ENCODE data around the gene RAB27A. TPM values are rescaled to one million over a fixed set of nuclear protein-coding genes. Genes with fewer than 3 reads are reported as not detected.

Gene RAB27A
- total and polyA plus RNA-seq, 2 of the 13 experiments (the other 11 are each of a cell fraction or from before 2014, with no cell fraction given) = 3.4 to 8.1 TPM

DNA sequence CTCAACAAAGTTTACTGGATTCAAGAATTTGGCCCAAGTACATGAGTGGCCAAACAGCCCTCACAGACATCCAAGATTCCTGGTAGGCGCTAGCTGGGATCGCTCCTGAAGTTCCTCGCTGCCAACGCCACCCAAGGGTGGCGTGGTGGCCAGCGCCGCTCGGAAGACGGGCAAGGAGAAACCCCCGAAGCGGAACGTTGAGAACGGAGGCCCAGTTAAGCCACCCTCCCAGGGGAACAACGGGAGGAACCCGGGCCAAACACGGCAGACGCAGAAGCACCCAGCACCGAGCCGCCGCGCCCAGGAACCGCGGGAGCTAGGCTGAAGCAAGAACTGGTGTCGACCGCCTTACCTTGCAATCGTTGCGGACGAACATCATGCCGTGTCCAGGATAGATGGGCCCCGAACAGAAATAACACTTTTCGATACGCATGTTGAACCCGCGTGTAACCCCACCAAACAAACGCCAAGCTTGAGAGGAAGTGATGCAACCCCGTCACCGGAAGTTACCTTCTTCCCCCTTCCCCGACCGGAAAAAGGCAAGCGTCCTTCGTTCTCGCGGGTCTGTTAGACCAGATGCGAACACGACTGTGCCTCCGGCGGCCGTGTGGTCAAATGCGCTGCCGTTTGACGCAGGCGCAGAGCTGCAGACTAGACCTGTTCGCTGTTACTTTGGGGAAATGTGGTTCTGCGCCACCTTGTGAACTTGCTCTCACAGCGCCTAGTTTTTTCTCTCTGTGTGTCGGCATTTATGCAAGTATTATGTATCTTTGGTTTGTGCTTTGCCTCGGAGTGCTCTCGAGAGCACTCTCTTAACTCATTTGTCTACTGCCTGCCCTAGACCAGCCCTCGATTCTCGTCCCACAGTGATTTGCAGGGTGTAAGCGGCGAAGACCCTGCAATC, 92.9 kb downstream of the RAB27A start, which contains the start of gene RSL24D1 (continued):
- TF ChIP-seq, protein P1, sequence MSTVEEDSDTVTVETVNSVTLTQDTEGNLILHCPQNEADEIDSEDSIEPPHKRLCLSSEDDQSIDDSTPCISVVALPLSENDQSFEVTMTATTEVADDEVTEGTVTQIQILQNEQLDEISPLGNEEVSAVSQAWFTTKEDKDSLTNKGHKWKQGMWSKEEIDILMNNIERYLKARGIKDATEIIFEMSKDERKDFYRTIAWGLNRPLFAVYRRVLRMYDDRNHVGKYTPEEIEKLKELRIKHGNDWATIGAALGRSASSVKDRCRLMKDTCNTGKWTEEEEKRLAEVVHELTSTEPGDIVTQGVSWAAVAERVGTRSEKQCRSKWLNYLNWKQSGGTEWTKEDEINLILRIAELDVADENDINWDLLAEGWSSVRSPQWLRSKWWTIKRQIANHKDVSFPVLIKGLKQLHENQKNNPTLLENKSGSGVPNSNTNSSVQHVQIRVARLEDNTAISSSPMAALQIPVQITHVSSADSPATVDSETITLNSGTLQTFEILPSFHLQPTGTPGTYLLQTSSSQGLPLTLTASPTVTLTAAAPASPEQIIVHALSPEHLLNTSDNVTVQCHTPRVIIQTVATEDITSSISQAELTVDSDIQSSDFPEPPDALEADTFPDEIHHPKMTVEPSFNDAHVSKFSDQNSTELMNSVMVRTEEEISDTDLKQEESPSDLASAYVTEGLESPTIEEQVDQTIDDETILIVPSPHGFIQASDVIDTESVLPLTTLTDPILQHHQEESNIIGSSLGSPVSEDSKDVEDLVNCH (CRISPR knock-in tag; IDR thresholded peaks at IDR 0.05) = no peak
- TF ChIP-seq NFYC (CRISPR knock-in tag; IDR thresholded peaks at IDR 0.05) (no peak; the same call in 1 of the 2 replicates), ATAD3A (CRISPR knock-in tag; IDR thresholded peaks at IDR 0.05) (no peak), ZNF331 (CRISPR knock-in tag; IDR thresholded peaks at IDR 0.05) (peak; percentile 70), BCLAF1 (IDR thresholded peaks at IDR 0.05) (no peak), ZNF510 (CRISPR knock-in tag; IDR thresholded peaks at IDR 0.05; ENCODE audit: low read depth) (no peak), TBX2 (CRISPR knock-in tag; IDR thresholded peaks at IDR 0.05; ENCODE audit: borderline replicate concordance) (peak; percentile 77; the same call in 1 of the 2 replicates), NFATC3 (CRISPR knock-in tag; IDR thresholded peaks at IDR 0.05) (no peak), SMC3 (IDR thresholded peaks at IDR 0.05; ENCODE audit: low read length) (no peak), TRIM24 (CRISPR knock-in tag; IDR thresholded peaks at IDR 0.05) (no peak), ZNF83 (CRISPR knock-in tag; IDR thresholded peaks at IDR 0.05; ENCODE audit: borderline replicate concordance) (no peak)
- TF ChIP-seq, protein P2, sequence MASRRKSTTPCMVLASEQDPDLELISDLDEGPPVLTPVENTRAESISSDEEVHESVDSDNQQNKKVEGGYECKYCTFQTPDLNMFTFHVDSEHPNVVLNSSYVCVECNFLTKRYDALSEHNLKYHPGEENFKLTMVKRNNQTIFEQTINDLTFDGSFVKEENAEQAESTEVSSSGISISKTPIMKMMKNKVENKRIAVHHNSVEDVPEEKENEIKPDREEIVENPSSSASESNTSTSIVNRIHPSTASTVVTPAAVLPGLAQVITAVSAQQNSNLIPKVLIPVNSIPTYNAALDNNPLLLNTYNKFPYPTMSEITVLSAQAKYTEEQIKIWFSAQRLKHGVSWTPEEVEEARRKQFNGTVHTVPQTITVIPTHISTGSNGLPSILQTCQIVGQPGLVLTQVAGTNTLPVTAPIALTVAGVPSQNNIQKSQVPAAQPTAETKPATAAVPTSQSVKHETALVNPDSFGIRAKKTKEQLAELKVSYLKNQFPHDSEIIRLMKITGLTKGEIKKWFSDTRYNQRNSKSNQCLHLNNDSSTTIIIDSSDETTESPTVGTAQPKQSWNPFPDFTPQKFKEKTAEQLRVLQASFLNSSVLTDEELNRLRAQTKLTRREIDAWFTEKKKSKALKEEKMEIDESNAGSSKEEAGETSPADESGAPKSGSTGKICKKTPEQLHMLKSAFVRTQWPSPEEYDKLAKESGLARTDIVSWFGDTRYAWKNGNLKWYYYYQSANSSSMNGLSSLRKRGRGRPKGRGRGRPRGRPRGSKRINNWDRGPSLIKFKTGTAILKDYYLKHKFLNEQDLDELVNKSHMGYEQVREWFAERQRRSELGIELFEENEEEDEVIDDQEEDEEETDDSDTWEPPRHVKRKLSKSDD (CRISPR knock-in tag; IDR thresholded peaks at IDR 0.05; ENCODE audit: low read depth) = no peak
- TF ChIP-seq, protein P3, sequence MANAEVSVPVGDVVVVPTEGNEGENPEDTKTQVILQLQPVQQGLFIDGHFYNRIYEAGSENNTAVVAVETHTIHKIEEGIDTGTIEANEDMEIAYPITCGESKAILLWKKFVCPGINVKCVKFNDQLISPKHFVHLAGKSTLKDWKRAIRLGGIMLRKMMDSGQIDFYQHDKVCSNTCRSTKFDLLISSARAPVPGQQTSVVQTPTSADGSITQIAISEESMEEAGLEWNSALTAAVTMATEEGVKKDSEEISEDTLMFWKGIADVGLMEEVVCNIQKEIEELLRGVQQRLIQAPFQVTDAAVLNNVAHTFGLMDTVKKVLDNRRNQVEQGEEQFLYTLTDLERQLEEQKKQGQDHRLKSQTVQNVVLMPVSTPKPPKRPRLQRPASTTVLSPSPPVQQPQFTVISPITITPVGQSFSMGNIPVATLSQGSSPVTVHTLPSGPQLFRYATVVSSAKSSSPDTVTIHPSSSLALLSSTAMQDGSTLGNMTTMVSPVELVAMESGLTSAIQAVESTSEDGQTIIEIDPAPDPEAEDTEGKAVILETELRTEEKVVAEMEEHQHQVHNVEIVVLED (CRISPR knock-in tag; IDR thresholded peaks at IDR 0.05; ENCODE audit: borderline replicate concordance) = peak; percentile 87
